Measurements from ENCODE around the gene MAST2. TPM values are rescaled to one million over a fixed set of nuclear protein-coding genes. Genes with fewer than 3 reads are reported as not detected.

MAST2 gene
- 34.5 and 39.0 TPM in 2 replicates for total RNA-seq

DNA sequence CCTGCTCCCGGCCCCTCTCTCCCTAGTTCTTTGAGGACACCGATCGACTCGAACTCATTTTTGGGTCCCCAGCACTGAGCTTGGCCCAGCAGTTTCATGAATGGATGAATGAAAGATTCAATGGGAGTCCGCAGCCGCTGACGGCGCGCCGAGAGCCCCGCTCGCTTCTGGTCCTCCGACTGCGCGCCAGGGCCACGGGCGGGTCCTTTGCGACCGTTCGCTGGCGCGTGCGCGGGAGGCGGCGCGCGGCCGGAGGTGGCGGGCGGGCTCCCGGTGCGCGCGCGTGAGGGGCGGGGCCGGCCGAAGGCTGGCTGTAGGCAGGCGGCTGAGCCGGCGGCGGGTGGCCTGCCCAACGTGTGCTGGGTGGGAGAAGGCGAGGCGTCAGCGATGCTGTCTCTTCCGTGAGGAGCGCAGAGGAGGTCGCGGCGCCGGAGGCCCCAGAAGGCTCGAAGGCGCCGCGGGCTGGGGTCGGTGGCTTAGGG lies at the start of gene MAST2:
TSS of gene MAST2 (plus strand) at position 314 of the 482 bp plus-strand sequence. CDS start 284 bp downstream, outside the sequence.
- peak within 1 kb of the TSS; percentile 87 for H3K4me3 ChIP-seq (ENCODE audit: low read depth, low read length)
- TF ChIP-seq, protein P1, sequence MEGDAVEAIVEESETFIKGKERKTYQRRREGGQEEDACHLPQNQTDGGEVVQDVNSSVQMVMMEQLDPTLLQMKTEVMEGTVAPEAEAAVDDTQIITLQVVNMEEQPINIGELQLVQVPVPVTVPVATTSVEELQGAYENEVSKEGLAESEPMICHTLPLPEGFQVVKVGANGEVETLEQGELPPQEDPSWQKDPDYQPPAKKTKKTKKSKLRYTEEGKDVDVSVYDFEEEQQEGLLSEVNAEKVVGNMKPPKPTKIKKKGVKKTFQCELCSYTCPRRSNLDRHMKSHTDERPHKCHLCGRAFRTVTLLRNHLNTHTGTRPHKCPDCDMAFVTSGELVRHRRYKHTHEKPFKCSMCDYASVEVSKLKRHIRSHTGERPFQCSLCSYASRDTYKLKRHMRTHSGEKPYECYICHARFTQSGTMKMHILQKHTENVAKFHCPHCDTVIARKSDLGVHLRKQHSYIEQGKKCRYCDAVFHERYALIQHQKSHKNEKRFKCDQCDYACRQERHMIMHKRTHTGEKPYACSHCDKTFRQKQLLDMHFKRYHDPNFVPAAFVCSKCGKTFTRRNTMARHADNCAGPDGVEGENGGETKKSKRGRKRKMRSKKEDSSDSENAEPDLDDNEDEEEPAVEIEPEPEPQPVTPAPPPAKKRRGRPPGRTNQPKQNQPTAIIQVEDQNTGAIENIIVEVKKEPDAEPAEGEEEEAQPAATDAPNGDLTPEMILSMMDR (IDR thresholded peaks at IDR 0.05; ENCODE audit: insufficient read depth, low read depth, low read length) = no peak
- peak; percentile 87 for DNase-seq (ENCODE audit: low read depth)

DNA sequence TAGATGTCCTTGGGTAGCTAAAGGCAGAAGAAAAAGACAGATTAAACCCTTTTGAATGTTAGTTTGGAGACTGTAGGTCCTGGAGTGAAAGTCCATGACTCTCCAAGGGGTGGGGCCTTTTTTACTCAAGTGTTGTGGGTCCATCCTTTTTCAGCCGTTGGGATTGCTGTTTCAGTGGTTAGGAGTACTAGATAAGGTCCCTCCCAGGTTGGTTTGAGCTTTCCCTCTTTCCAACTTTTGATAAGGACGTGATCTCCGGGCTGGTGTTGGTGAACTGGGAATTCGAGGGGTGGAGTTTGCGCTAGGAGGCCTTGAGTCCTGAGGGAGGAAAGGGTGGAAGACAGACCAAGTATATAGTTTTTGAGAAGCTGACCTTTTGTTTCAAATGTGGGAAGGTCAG lies 47.7 kb upstream of the MAST2 start:
- DNase-seq (ENCODE audit: low read depth) = no peak
- no peak overlapping the region for H3K4me3 ChIP-seq (ENCODE audit: low read depth, low read length)
- TF ChIP-seq, protein P1 (IDR thresholded peaks at IDR 0.05; ENCODE audit: insufficient read depth, low read depth, low read length) = no peak

DNA sequence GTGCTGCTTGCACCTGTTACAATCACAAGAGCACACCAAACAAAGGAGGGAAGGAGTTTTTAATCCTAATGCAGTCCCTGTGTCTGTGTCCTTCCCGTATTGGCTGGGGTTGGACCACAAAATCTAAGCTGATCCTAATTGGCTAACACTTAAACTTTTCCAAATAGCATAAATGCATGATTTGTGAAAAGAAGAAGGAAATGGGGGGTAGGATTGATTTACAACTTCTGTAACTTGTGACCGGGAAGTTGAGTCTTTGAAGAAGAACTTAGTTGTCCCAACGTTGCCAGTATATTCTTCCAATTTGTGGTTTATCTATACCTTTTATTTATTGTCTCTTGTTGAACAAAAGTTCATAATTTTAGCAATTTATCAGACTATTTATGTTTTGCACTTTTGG lies 41.1 kb upstream of the MAST2 start:
- no peak overlapping the region for H3K4me3 ChIP-seq (ENCODE audit: low read depth, low read length)
- TF ChIP-seq, protein P1 (IDR thresholded peaks at IDR 0.05; ENCODE audit: insufficient read depth, low read depth, low read length) = no peak
- no peak for DNase-seq (ENCODE audit: low read depth)

DNA sequence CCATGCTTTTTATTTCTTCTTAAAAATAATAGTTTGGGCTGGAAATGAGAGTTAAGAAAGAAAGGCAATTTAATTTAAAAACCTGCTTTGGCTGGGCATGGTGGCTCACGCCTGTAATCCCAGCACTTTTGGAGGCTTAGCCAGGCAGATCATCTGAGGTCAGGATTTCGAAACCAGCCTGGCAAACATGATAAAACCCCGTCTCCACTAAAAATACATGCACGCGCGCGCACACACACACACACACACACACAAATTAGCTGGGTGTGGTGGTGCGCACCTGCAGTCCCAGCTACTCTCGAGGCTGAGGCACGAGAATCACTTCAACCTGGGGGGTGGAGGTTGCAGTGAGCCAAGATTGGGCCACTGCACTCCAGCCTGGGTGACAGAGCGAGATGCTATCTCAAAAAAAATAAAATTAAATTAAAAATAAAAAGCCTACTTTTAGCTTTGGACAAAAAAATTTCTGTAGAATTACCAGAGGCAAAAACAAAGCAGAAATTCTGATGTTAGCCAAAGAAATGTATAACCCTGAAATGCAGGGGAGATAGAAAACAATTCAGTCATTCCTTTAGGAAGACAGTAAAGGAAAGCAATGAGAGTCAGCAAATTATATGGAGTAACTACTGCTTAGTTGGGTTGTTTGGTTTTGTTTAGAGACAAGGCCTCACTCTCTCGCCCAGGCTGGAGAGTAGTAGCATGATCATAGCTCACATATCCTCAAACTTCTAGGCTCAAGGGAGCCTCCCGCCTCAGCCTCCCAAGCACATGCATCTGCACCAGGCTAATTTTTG lies 37.2 kb upstream of the MAST2 start:
- DNase-seq (ENCODE audit: low read depth) = peak; percentile 29
- TF ChIP-seq, protein P1 (IDR thresholded peaks at IDR 0.05; ENCODE audit: insufficient read depth, low read depth, low read length) = no peak
- no peak overlapping the region for H3K4me3 ChIP-seq (ENCODE audit: low read depth, low read length)

DNA sequence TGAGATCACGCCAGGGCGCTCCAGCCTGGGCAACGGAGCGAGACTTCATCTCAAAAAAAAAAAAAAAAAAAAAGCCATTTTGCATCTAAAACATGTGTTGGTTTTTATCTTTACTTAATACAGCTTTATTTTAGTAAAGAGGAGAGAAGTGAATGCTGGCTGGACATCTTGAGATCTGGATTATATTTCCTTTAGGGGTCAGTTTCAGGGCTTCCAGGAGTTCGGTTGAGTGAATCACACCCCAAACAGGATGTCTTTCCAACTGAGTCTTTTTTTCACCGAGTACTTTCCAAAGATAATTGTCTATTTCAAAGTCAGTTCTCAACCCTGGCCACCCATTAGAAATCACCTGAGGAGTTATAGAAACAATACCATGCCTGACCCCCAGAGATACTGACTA lies 36.4 kb upstream of the MAST2 start:
- TF ChIP-seq, protein P1 (IDR thresholded peaks at IDR 0.05; ENCODE audit: insufficient read depth, low read depth, low read length) = no peak
- DNase-seq (ENCODE audit: low read depth) = peak; percentile 38
- no peak overlapping the region for H3K4me3 ChIP-seq (ENCODE audit: low read depth, low read length)

DNA sequence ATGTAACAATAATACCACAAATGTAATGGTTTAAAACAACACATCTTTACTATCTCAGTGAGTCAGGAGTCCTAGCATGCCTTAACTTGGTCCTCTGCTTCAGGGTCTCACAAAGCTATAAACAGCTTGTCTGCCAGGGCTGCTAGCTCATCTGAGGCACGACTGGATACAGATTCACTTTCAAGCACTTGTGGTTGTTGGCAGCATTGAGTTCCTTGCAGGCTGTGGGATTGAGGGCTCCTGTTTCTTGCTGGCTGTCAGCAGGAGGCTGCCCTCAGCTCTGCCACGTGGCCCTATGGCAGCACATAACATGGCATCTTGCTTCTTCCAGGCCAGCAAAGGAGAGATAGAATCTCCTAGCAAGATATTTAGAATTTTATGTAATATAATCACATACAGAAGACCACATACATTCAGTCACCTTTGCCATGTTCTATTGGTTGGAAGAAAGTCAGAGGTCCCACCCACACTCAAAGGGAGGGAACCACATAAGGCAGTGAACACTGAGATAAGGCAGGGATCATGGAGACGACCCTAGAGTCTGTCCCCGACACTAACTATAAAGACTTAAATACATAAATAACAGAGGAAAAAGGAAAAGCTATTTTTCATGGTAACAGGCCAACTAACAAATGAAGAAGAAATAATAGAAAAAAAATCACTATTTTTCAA lies 34.0 kb upstream of the MAST2 start:
- TF ChIP-seq, protein P1 (IDR thresholded peaks at IDR 0.05; ENCODE audit: insufficient read depth, low read depth, low read length) = no peak
- H3K4me3 ChIP-seq (ENCODE audit: low read depth, low read length) = no peak overlapping the region
- peak; percentile 42 for DNase-seq (ENCODE audit: low read depth)
